ENCODE measurements around the gene SLC29A1. TPM values are rescaled to one million over a fixed set of nuclear protein-coding genes. Genes with fewer than 3 reads are reported as not detected.

SLC29A1 gene
- total and polyA plus RNA-seq, 2 donors (not counting 3 experiments of a cell fraction or from before 2014, with no cell fraction given), result 202 to 539 TPM

- H3K27ac ChIP-seq (ENCODE audit: insufficient read depth, low read depth, low read length), result peak within 1 kb of the TSS; percentile 65
- FAIRE-seq (peak; percentile 90), DNase-seq (ENCODE audit: low read depth, low spot score) (peak; percentile 98)
- BruUV-seq (replicated peaks), result TSS peak; percentile 36
- peak within 1 kb of the TSS; percentile 93 for H3K9ac ChIP-seq (replicated peaks; ENCODE audit: extremely low read depth, insufficient read depth, low read length)
- H3K36me3 ChIP-seq (ENCODE audit: control insufficient read depth in 2 of 2, extremely low read depth in 1 of 2, insufficient read depth in 2 of 2, low read length in 2 of 2), result peaks cover 22 to 26% of the 10 kb centered on the region in 2 experiments
- peak within 1 kb of the TSS; percentile 77 for H2AFZ ChIP-seq (ENCODE audit: low read depth, low read length)
- no peak for TF ChIP-seq FOS (IDR thresholded peaks at IDR 0.05; ENCODE audit: borderline replicate concordance, insufficient read depth, low read length)
- no peak for TF ChIP-seq EZH2 (IDR thresholded peaks at IDR 0.05; ENCODE audit: borderline replicate concordance, low read depth, low read length, severe bottlenecking)
- peak; percentile 63 for TF ChIP-seq MAX (IDR thresholded peaks at IDR 0.05; ENCODE audit: insufficient read depth, insufficient read length)
- TF ChIP-seq JUN (IDR thresholded peaks at IDR 0.05; ENCODE audit: borderline replicate concordance, insufficient read depth, insufficient read length, low read depth), result no peak
- TF ChIP-seq POLR2AphosphoS5 (IDR thresholded peaks at IDR 0.05; ENCODE audit: insufficient read depth, low read depth, low read length), result peak; percentile 99
- TF ChIP-seq GATA2 (IDR thresholded peaks at IDR 0.05; ENCODE audit: insufficient read depth, insufficient read length, low read depth, low read length), result no peak
- TF ChIP-seq MYC (IDR thresholded peaks at IDR 0.05; ENCODE audit: low read depth, low read length), result peak; percentile 83
- TF ChIP-seq CTCF (IDR thresholded peaks at IDR 0.05; ENCODE audit: extremely low read depth in 1 of 2, insufficient read depth in 1 of 2, low read depth in 1 of 2, low read length in 2 of 2), result no peak
- TF ChIP-seq POLR2A (IDR thresholded peaks at IDR 0.05; ENCODE audit: low read depth, low read length), result peak; percentile 100
- H3K9me3 ChIP-seq (replicated peaks; ENCODE audit: control insufficient read depth, insufficient read depth, low read length), result no peaks in the 10 kb centered on the region
- no peaks in the 10 kb centered on the region for H3K27me3 ChIP-seq (ENCODE audit: control insufficient read depth in 2 of 2, insufficient read depth in 2 of 2, low read length in 2 of 2)
- peaks cover 26% of the 10 kb centered on the region for H3K4me1 ChIP-seq (ENCODE audit: control insufficient read depth, extremely low read depth, insufficient read depth, low read length)
- ChIA-PET CTCF (interaction anchor here (1.0 to 5.4 kb wide), 9 partner anchors 9 to 150 kb away, joined by 4 to 38 read pairs (median 7); partner anchors contain the start of genes SLC29A1 and SLC35B2), POLR2A (interaction anchor here (0.6 to 3.1 kb wide), 21 partner anchors 9 to 147 kb away, joined by 3 to 49 read pairs (median 4); partner anchors contain the start of genes MRPL14, MYMX, SLC29A1 and SLC35B2)
- intact Hi-C loops (cut with micrococcal nuclease) (loop anchor here (1.0 to 2.0 kb wide), 3 partner anchors 8 to 68 kb away; no protein-coding TSS in a partner anchor), dilution Hi-C loops (cut with MboI; ENCODE audit: extremely low pct_ligation_motif_present, low sequenced_read_pairs) (no loop called here)
- peaks cover 9% of the 10 kb centered on the region for H4K20me1 ChIP-seq (replicated peaks; ENCODE audit: control insufficient read depth, extremely low read depth, insufficient read depth, low read length)
- H3K4me3 ChIP-seq (replicated peaks in 1 of 3; ENCODE audit: insufficient read depth in 1 of 3, low read depth in 1 of 3, low read length in 3 of 3), result peak within 1 kb of the TSS; percentile 54 to 85 (median 76)
- H3K79me2 ChIP-seq (ENCODE audit: control insufficient read depth, insufficient read depth, low read length), result peaks cover 49% of the 10 kb centered on the region
- H3K4me2 ChIP-seq (ENCODE audit: insufficient read depth, low read length), result peak within 1 kb of the TSS; percentile 96
- H3K9me1 ChIP-seq (replicated peaks; ENCODE audit: control insufficient read depth, extremely low read depth, insufficient read depth, low read length), result no peaks in the 10 kb centered on the region
Observed at GRCh38 chr6:44246663-44247337, 23.4 kb downstream of the SLC29A1 start, which contains the start of gene HSP90AB1. TSS of gene HSP90AB1 (plus strand) at chr6:44247101. CDS start at chr6:44248630, 1,529 bp downstream.
